GM19099 (cell line): Measurements from ENCODE around the gene MPZL1.

Source experiments
- POLR2A ChIP-seq: IDR thresholded peaks from 3 replicates; pipeline ENCODE4 v1.6.1; 2011; ENCODE audit warnings: low read depth; ENCODE audit not compliant: insufficient read length; ENCODE audit errors: extremely low read depth

The MPZL1 gene

GRCh38 chr1:167825419-167826079, 103.8 kb downstream of the MPZL1 start:
- no peak for TF ChIP-seq POLR2A

- no peak for TF ChIP-seq POLR2A
These were observed 104.3 kb downstream of the MPZL1 start for GRCh38 chr1:167826127-167826526.

DNA sequence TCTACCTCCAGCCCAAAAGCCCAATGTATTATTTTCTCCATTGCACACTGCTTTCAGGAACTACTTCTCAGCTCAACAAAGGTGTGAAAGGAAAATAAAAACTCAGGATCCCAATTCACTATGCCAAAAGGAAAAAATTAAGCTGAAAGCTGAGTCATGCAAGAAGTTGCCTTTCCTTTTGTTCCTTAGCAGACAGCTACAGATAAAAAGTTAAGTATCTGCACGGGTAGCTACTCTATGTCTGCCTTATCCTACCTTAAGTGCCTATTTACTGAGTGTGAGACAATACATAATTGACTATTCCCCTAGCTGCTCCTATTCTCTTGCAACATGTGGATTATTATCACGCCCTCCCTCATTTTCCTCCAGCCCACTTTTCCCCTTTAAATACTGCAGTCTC, 108.1 kb downstream of the MPZL1 start:
- no peak for TF ChIP-seq POLR2A

GRCh38 chr1:167832693-167833092, 110.9 kb downstream of the MPZL1 start:
- TF ChIP-seq POLR2A, result no peak

- TF ChIP-seq POLR2A, result no peak
These were observed 112.1 kb downstream of the MPZL1 start for GRCh38 chr1:167833904-167834303.

DNA sequence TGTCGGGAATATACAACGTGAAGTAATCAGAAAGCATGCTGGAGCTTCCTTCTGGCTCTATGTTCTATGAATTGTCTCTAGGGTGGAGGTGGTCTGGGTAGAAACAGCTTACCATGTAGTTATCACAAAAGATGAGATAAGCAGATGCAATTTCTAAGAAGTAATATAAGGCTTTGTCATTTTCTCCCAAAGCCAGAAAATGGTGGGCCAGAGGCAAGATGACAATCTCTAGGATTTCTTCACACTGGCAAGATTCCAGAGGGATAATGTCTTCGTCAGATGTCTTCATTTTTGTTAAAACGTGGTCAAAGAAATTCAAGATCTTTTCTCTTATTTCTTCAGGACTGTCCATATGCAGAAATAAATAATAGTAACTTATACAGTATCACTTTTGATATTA, 114.4 kb downstream of the MPZL1 start:
- TF ChIP-seq POLR2A, result no peak

GRCh38 chr1:167837326-167837725, 115.5 kb downstream of the MPZL1 start:
- no peak for TF ChIP-seq POLR2A

- no peak for TF ChIP-seq POLR2A
These were observed 117.2 kb downstream of the MPZL1 start for GRCh38 chr1:167839009-167839408.
